ENCODE data around the gene PSMB10. TPM values are rescaled to one million over a fixed set of nuclear protein-coding genes. Genes with fewer than 3 reads are reported as not detected.

Gene PSMB10
- total and polyA plus RNA-seq, 2 of the 4 experiments (the other 2 are of a cell fraction): 28.7 to 36.7 TPM

- TF ChIP-seq CHD1 (IDR thresholded peaks at IDR 0.05; ENCODE audit: low read depth, low read length): no peak
These were observed 4.8 kb downstream of the PSMB10 start, which contains the start of gene CTRL (continued) for GRCh38 chr16:67931712-67932461.

- Histone ChIP-seq H3K4me2 (ENCODE audit: low read depth, low read length) (no peak overlapping the region), H3K4me3 (ENCODE audit: insufficient read depth, low read depth, low read length) (no peak overlapping the region), H4K91ac (ENCODE audit: insufficient read depth, low read depth, low read length) (no peak overlapping the region), H2AK5ac (ENCODE audit: low read depth, low read length) (no peak overlapping the region), H3K27me3 (ENCODE audit: control insufficient read depth, insufficient read depth, low read length) (no peaks in the 10 kb centered on the region), H3K4ac (ENCODE audit: low read depth, low read length) (no peak overlapping the region), H2BK120ac (ENCODE audit: low read depth, low read length) (no peak overlapping the region), H2AFZ (replicated peaks; ENCODE audit: low read length, poor library complexity) (no peak overlapping the region), H4K20me1 (ENCODE audit: insufficient read depth, low read length) (peaks cover 24% of the 10 kb centered on the region), H3K56ac (ENCODE audit: extremely low read depth, insufficient read depth, low read length) (no peak overlapping the region), H4K5ac (ENCODE audit: low read depth, low read length) (no peak overlapping the region), H3K79me1 (ENCODE audit: low read depth in 1 of 2, low read length in 2 of 2) (peaks cover 5 to 25% of the 10 kb centered on the region in 2 experiments; a peak in 3 of 4 replicates), H2AK9ac (replicated peaks; ENCODE audit: low read depth, low read length, poor library complexity) (no peak overlapping the region), H4K8ac (ENCODE audit: low read depth in 2 of 2, low read length in 2 of 2) (no peak overlapping the region), H3K9me3 (ENCODE audit: control insufficient read depth, insufficient read depth, low read length) (no peaks in the 10 kb centered on the region), H2BK20ac (ENCODE audit: low read depth, low read length) (no peak overlapping the region), H2BK5ac (ENCODE audit: low read depth, low read length, poor library complexity, severe bottlenecking) (no peak overlapping the region), H3K4me1 (ENCODE audit: control insufficient read depth, insufficient read depth, low read length) (peaks cover 8% of the 10 kb centered on the region), H2BK15ac (ENCODE audit: low read depth, low read length) (no peak overlapping the region), H3K18ac (ENCODE audit: low read depth, low read length) (no peak overlapping the region), H3K23ac (ENCODE audit: low read depth, low read length) (no peak overlapping the region), H3K9me1 (ENCODE audit: insufficient read depth, low read length) (peaks cover 8% of the 10 kb centered on the region), H3K9ac (ENCODE audit: low read depth, low read length) (no peak overlapping the region), H3K14ac (replicated peaks; ENCODE audit: low read depth, low read length) (no peak overlapping the region), H3K36me3 (ENCODE audit: control insufficient read depth, insufficient read depth, low read length) (peaks cover 23% of the 10 kb centered on the region), H3K27ac (ENCODE audit: insufficient read depth, low read length) (no peak overlapping the region)
- TF ChIP-seq SMC3 (IDR thresholded peaks at IDR 0.05; ENCODE audit: low read depth, low read length) (no peak), NFE2L2 (IDR thresholded peaks at IDR 0.05; ENCODE audit: low read depth, low read length) (no peak), CEBPB (IDR thresholded peaks at IDR 0.05; ENCODE audit: low read depth, low read length) (no peak), FOS (IDR thresholded peaks at IDR 0.05; ENCODE audit: low read depth, low read length) (no peak), MAFK (IDR thresholded peaks at IDR 0.05; ENCODE audit: low read depth, low read length) (no peak)
- dilution Hi-C loops (cut with HindIII; ENCODE audit: low sequenced_read_pairs, unreplicated experiment): no loop called here
- intact Hi-C loops (cut with micrococcal nuclease): no loop called here
- 98% methylated on average over 5 of the region's 17 CpGs; no CpG with 5 or more reads in 1 of the 2 experiments for WGBS, 2 experiments (ENCODE audit: extremely low coverage in 2 of 2, insufficient read length in 1 of 2)
- CTCF ChIA-PET: no interaction called here
- POLR2A ChIA-PET (ENCODE audit: unreplicated experiment): no interaction called here
- DNase-seq: no peak
- in situ Hi-C loops (cut with MboI; ENCODE audit: low sequenced_read_pairs): loop anchor here (25.0 kb wide), 1 partner anchor 393 kb away; the partner anchor contains the start of gene RIPOR1
- ATAC-seq (ENCODE audit: low read depth): no peak
- no TSS peak for BruUV-seq (replicated peaks)
These were observed 5.9 kb downstream of the PSMB10 start for GRCh38 chr16:67930678-67931211.

Measured in IMR-90 (cell line).